GM23338 (cell line): Measurements from ENCODE around the gene FADD. TPM values are rescaled to one million over a fixed set of nuclear protein-coding genes. Genes with fewer than 3 reads are reported as not detected.

Experiments used
- polyA plus RNA-seq: library from polyadenylated mRNA; unstranded; fragments of >200 nt; fragmentation: Nextera tagmentation; extraction: Ambion mirVana; gene quantifications from 2 replicates; pipeline ENCODE4 v1.2.1, GENCODE V29; 2016
- total RNA-seq: library from RNA; depleted of rRNA; stranded (reverse); fragments of >200 nt; shearing (Covaris generic); gene quantifications from 2 replicates; pipeline ENCODE4 v1.2.3, GENCODE V29; 2014; rRNA removed

The FADD gene
- total and polyA plus RNA-seq, 2 experiments from 2014 or later = 19.7 to 65.8 TPM

Other genes starting within 250 kb of the FADD start
- 3.4 and 3.9 TPM in 2 replicates for gene ANO1, start 125.0 kb upstream of the FADD start, total RNA-seq
- 1.3 and 1.4 TPM in 2 replicates for gene ANO1, start 125.0 kb upstream of the FADD start, polyA plus RNA-seq
- 62.0 and 66.6 TPM in 2 replicates for gene PPFIA1, start 67.4 kb downstream of the FADD start, total RNA-seq
- gene PPFIA1, start 67.4 kb downstream of the FADD start, polyA plus RNA-seq = 41.7 and 47.0 TPM in 2 replicates
- gene CTTN, start 195.2 kb downstream of the FADD start, total RNA-seq = 327 and 343 TPM in 2 replicates
- 148 and 163 TPM in 2 replicates for gene CTTN, start 195.2 kb downstream of the FADD start, polyA plus RNA-seq